MV-4-11 (cell line): Measurements from ENCODE around the gene CCN5.
A peak's percentile ranks its signal among the peaks of the same experiment; 100 is the strongest.

Experiments
- DNase-seq: peaks from one replicate; lab custom pipeline; 2025; lab: John Stamatoyannopoulos, UW

The CCN5 gene

DNA sequence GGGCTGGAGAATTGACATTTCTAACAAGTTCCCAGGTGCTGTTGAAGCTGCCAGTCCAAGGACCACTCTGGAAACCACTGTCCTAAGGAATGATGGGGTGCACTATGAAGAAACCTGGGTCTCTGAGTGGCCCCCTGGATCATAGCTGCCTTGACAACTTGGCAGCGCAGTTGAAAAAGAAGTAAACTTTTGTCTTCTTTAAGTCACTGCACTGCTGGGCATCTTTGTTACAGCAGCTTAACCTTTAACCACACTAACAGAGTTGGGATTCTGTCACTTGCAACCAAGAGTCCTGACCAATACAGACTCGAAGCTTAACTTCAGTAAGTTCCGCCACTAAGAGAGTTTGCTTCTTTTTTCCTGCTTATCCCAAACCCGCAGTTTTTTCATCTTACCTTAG, 21.9 kb downstream of the CCN5 start:
- no peak for DNase-seq

DNA sequence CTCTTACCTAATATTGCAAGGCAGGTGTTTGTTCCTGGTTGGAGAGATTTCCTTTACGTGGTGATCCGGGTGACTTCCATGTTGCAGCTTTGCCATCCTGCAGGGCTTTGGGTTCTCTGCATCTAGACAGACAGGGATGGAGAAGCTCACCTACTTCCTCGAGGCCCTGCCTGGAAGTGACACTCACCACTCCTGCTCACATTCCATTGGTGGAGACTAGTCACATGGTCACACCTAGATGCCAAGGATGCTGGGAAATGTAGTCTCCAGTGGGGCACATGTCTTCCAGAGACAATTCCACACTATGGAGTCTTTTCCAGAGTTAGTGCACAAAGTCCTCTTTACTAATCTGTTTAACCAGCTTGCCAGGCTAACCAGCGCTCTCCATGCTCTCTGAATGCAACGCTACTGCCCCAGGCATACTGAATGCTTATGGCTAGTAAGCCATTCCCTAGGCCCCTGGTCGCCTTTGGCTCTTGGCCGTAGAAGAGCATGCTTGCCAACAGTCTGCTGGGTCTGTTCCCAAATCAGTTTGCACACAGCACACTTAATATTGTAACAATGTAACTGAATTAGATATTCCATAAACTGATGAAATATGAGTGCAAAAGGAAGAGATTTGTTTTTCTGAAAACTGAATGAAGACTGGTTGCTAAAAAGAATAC, 23.8 kb downstream of the CCN5 start:
- peak; percentile 88 for DNase-seq

GRCh38 chr20:44739942-44740341, 24.8 kb downstream of the CCN5 start:
- DNase-seq = no peak

GRCh38 chr20:44742304-44743079, 27.3 kb downstream of the CCN5 start:
- no peak for DNase-seq

DNA sequence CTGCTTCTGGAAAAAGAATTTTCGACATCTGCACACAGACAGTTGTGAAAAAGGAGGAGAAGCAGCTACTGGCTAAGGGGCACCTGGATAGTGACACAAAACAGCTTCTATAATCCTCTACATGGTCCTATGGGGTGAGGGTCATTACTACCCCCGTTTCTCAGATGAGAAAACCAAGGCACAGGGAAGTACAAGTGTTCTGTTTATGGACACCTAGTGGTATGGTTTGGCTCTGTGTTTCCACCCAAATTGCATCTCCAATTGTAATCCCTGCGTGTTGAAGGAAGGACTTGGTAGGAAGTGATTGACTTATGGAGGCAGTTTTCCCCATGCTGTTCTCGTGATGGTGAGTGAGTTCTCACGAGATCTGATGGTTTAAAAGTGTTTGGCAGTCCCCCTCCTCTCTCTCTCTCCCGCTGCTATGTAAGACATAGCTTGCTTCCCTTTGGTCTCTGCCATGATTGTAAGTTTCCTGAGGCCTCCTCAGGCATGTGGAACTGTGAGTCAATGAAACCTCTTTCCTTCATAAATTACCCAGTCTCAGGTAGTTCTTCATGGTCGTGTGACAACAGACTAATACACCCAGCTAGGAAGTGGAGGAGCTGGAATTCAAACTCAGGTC, 28.0 kb downstream of the CCN5 start:
- no peak for DNase-seq

DNA sequence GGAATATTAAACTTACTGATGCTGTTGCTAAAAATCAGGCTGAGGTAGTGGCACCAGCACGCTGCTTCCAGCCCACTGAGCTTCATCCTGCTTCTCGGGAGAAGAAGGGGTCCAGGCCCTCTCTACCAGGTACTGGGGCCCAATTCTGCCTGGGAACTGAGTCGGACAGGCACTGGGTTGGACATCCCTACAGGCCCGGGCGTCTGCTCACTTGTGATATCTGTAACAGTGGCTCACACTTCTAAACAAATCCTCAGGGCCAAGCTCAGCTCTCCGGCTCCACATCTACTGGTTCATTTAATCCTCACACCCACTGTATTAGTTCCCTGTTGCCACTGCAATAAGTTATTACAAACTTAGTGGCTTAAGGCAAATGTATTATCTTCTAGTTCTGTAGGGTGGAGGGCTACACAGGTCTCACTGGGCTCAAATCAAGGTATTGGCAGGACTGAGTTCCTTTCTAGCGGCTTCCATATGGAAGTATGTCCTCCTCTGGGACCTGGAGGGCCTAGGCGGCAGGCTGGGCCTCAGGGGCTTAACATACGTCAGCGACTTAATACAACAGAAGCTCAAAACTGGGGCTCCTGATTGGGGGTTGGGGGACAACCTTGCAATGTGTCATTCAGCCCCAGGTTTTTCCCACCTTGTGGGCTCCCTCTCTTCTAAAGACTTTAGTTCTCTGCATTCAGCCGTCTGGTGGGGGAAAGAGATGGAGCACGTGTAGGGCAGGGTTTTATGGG, 28.9 kb downstream of the CCN5 start:
- DNase-seq = no peak

GRCh38 chr20:44745122-44745597, 30.0 kb downstream of the CCN5 start:
- DNase-seq = no peak

DNA sequence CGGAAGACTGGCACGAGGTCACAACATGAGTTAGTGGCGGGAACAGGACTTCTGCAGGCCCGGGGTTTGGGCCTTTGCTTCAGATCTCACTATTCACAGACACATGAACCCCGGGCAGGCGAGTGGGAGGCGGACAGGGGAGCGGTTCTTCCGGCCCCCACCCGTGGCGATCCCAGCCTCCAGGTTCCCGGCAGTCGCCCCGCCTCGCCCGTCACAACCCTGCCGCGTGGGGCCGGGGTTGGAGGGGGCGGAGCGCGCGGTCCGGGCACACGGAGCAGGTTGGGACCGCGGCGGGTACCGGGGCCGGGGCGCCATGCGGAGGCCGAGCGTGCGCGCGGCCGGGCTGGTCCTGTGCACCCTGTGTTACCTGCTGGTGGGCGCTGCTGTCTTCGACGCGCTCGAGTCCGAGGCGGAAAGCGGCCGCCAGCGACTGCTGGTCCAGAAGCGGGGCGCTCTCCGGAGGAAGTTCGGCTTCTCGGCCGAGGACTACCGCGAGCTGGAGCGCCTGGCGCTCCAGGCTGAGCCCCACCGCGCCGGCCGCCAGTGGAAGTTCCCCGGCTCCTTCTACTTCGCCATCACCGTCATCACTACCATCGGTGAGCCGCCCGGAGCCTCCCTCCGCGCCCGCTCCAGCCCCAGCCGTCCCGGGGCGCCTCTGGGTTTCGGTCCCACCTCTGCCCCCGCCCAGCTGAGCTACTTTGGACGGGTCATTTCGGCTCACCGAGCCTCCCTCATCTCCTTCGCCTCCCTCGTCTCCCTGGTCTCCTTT, 30.6 kb downstream of the CCN5 start, which contains the start of gene KCNK15:
Gene KCNK15 (plus strand): TSS at position 268 of the 769 bp plus-strand sequence. CDS start 46 bp downstream, at position 314.
- DNase-seq = no peak

- DNase-seq = no peak
These were observed 31.4 kb downstream of the CCN5 start for GRCh38 chr20:44746367-44747165.

DNA sequence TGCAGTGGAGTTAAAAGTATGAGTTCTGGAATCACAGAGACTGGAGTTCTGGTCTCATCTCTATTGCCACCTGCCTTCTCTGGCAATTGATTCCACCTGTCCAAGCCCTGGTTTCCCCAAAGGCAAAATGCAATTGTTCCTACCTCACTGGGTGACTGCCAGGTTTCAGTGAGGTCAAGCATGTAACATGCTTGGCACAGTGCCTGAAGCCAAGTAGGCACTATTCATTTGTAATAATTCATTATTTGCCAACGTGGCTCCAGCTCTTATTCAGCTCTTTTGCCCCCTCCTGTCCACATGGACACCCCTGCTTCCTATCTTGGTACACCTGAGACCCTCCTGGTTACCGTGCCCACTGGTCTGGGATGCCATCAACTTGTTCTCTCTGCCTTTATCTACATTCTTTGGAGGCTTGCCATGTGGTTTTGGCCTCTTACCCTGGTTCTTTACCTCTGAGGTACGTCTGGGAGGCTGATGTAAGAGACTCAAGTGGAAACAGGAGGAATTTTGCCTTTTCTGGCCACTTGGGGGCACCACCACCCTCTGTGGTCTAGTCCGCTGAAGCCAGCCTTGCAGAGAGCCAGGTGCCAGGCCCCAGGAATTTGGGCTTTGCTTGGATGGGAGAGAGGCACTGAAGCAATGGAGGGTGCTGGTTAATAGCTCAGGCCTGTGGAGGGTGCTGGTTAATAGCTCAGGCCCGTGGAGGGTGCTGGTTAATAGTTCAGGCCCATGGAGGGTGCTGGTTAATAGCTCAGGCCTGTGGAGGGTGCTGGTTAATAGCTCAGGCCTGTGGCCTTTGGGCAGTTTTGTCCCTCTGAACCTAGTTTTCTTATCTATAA, 32.2 kb downstream of the CCN5 start:
- DNase-seq = peak; percentile 53

DNA sequence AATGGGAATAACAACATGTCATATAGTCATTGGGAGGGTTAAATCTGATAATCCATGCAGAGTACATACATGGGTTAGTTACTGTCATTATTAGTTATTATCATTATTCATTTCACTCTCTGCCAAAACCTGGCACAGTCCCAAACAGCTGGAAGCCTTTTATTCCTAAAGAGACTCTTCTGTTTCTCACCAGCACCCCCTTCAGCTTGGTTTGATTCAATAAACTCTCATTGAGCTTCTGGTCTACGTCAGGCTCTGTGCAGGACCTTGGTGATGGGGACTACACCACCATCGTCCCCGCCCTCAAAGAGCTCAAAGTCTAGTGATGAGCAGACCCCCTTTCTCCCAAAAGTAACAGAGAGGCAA, 32.8 kb downstream of the CCN5 start:
- no peak for DNase-seq

DNA sequence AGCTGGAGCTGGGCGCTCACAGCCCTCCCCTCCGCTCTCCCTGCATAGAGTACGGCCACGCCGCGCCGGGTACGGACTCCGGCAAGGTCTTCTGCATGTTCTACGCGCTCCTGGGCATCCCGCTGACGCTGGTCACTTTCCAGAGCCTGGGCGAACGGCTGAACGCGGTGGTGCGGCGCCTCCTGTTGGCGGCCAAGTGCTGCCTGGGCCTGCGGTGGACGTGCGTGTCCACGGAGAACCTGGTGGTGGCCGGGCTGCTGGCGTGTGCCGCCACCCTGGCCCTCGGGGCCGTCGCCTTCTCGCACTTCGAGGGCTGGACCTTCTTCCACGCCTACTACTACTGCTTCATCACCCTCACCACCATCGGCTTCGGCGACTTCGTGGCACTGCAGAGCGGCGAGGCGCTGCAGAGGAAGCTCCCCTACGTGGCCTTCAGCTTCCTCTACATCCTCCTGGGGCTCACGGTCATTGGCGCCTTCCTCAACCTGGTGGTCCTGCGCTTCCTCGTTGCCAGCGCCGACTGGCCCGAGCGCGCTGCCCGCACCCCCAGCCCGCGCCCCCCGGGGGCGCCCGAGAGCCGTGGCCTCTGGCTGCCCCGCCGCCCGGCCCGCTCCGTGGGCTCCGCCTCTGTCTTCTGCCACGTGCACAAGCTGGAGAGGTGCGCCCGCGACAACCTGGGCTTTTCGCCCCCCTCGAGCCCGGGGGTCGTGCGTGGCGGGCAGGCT, 35.1 kb downstream of the CCN5 start:
- no peak for DNase-seq

- no peak for DNase-seq
These were observed 37.1 kb downstream of the CCN5 start for GRCh38 chr20:44752099-44752931.

- no peak for DNase-seq
These were observed 39.4 kb downstream of the CCN5 start for GRCh38 chr20:44754554-44754953.

DNA sequence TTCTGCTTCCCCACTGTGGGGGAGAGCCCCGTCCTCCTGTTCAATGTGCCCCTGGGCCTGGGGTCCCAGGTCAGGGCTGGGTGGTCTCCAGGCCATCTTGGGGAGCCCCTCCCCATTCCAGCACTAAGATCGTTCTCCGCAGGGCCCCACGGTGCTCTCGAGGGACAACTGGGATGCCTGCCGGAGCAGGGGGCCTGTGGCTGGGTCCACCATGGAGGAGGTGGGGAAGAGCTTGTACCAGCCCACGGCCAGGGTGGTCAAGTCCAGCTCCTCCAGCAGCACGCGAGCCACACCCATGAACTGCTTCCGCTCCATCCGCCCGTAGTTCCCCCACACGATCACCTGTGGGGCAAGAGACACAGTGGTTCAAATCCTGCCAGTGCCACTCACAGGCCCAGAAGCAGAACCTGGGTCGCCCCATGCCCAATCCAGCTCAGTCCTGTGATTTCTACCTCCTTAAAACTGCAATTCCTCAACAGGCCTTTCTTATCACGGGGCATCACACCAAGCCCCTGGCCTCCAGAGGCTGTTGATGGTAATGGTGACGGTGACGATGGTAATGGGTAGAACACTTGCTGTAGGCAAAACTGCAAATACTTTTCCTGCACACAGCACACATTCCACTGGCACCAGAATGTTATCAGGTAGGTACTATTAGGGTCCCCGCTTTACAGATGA, 41.0 kb downstream of the CCN5 start:
- DNase-seq = no peak

- DNase-seq = no peak
These were observed 41.8 kb downstream of the CCN5 start for GRCh38 chr20:44756956-44757355.

GRCh38 chr20:44758247-44759101, 43.3 kb downstream of the CCN5 start:
- DNase-seq = no peak
